UCSD-AML1 (cell line): ENCODE results near the gene ACTR10.
"Not testable (repeated sequence)": the region's sequence is repeated elsewhere in the genome, so short reads cannot be mapped to it uniquely, and the experiment has no call there.

Experiments used
- DNase-seq: peaks from one replicate; lab custom pipeline; 2025; ENCODE audit not compliant: unreplicated experiment; lab: John Stamatoyannopoulos, UW

ACTR10 gene

GRCh38 chr14:58215191-58215914 lies 15.4 kb downstream of the ACTR10 start:
- no peak for DNase-seq

- DNase-seq = no peak
Observed at GRCh38 chr14:58216544-58216943, 16.6 kb downstream of the ACTR10 start.

GRCh38 chr14:58227096-58227819 lies 27.3 kb downstream of the ACTR10 start:
- no peak for DNase-seq

GRCh38 chr14:58238252-58239243 lies 38.6 kb downstream of the ACTR10 start:
- DNase-seq = no peak

- DNase-seq = peak; percentile 77
Observed at GRCh38 chr14:58239244-58240195, 39.6 kb downstream of the ACTR10 start.

GRCh38 chr14:58243790-58244555 lies 44.0 kb downstream of the ACTR10 start:
- no peak for DNase-seq

- DNase-seq = peak; percentile 96
Observed at GRCh38 chr14:58244556-58245387, 44.8 kb downstream of the ACTR10 start, which contains the start of gene PSMA3. PSMA3 (plus strand) TSS chr14:58244843; CDS start chr14:58244921, 78 bp downstream.

- no peak for DNase-seq
Observed at GRCh38 chr14:58245562-58245961, 45.6 kb downstream of the ACTR10 start.

GRCh38 chr14:58249611-58250010 lies 49.7 kb downstream of the ACTR10 start:
- no peak for DNase-seq

- no peak for DNase-seq
Observed at GRCh38 chr14:58258156-58258555, 58.2 kb downstream of the ACTR10 start.

GRCh38 chr14:58262005-58262404 lies 62.1 kb downstream of the ACTR10 start:
- not testable (repeated sequence) for DNase-seq

- no peak for DNase-seq
Observed at GRCh38 chr14:58265401-58265800, 65.5 kb downstream of the ACTR10 start.

- no peak for DNase-seq
Observed at GRCh38 chr14:58270628-58271027, 70.7 kb downstream of the ACTR10 start.

- DNase-seq = no peak
Observed at GRCh38 chr14:58272588-58273372, 72.8 kb downstream of the ACTR10 start.

- DNase-seq = no peak
Observed at GRCh38 chr14:58274881-58275280, 74.9 kb downstream of the ACTR10 start.

- DNase-seq = no peak
Observed at GRCh38 chr14:58275527-58276190, 75.7 kb downstream of the ACTR10 start.

GRCh38 chr14:58276208-58276607 lies 76.3 kb downstream of the ACTR10 start:
- DNase-seq = no peak
